D721Med (cell line): ENCODE results near the gene SREBF1.

Source experiments
- DNase-seq: peaks from one replicate; pipeline ENCODE4 v3.0.0; 2011; ENCODE audit warnings: low spot score; ENCODE audit not compliant: insufficient read length
- FAIRE-seq: peaks from 2 replicates; lab custom pipeline; 2011; peaks lifted over from hg19 to GRCh38; lab: Jason Lieb, UNC
- CTCF ChIP-seq: IDR thresholded peaks from 2 replicates; pipeline ENCODE4 v1.5.1; 2012; ENCODE audit warnings: mild to moderate bottlenecking, control low read depth; ENCODE audit not compliant: insufficient read depth; ENCODE audit errors: missing control alignments

SREBF1 gene

GRCh38 chr17:17787568-17787967 lies 49.2 kb downstream of the SREBF1 start:
- FAIRE-seq (no peak), DNase-seq (no peak)
- no peak for TF ChIP-seq CTCF

GRCh38 chr17:17786998-17787397 lies 49.8 kb downstream of the SREBF1 start:
- no peak for TF ChIP-seq CTCF
- DNase-seq (no peak), FAIRE-seq (no peak)

- no peak for TF ChIP-seq CTCF
- DNase-seq (no peak), FAIRE-seq (no peak)
Measured at GRCh38 chr17:17785407-17785806, 51.4 kb downstream of the SREBF1 start.

GRCh38 chr17:17784657-17785267 lies 52.0 kb downstream of the SREBF1 start:
- TF ChIP-seq CTCF: no peak
- DNase-seq: no peak
- FAIRE-seq: no peak

GRCh38 chr17:17783825-17784656 lies 52.7 kb downstream of the SREBF1 start:
- no peak for TF ChIP-seq CTCF
- DNase-seq (no peak), FAIRE-seq (no peak)

- FAIRE-seq: no peak
- no peak for DNase-seq
- no peak for TF ChIP-seq CTCF
Measured at GRCh38 chr17:17783116-17783824, 53.5 kb downstream of the SREBF1 start.
